GM18951 (cell line): ENCODE data around the gene ZBTB9.
"Not testable (repeated sequence)": the region's sequence is repeated elsewhere in the genome, so short reads cannot be mapped to it uniquely, and the experiment has no call there.

Experiments used
- POLR2A ChIP-seq: IDR thresholded peaks from 4 replicates; pipeline ENCODE4 v1.6.1; 2011; ENCODE audit warnings: mild to moderate bottlenecking; ENCODE audit not compliant: insufficient read length, insufficient read depth; ENCODE audit errors: extremely low read depth
- in situ Hi-C: fragments of 300-500 bp; cut with MboI; formaldehyde crosslinking; loops from one replicate; pipeline ENCODE4 v1.12.0; 2022; ENCODE audit warnings: low sequenced_read_pairs, mixed read lengths, inconsistent platforms; ENCODE audit not compliant: unreplicated experiment

Gene ZBTB9

GRCh38 chr6:33483678-33484077 lies 29.3 kb downstream of the ZBTB9 start:
- in situ Hi-C loops: no loop called here
- no peak for TF ChIP-seq POLR2A

DNA sequence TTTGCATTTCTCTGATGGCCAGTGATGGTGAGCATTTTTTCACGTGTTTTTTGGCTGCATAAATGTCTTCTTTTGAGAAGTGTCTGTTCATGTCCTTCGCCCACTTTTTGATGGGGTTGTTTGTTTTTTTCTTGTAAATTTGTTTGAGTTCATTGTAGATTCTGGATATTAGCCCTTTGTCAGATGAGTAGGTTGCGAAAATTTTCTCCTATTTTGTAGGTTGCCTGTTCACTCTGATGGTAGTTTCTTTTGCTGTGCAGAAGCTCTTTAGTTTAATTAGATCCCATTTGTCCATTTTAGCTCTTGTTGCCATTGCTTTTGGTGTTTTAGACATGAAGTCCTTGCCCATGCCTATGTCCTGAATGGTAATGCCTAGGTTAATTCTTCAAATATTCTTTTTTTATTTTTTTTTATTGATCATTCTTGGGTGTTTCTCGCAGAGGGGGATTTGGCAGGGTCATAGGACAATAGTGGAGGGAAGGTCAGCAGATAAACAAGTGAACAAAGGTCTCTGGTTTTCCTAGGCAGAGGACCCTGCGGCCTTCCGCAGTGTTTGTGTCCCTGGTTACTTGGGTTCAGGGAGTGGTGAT lies 30.4 kb downstream of the ZBTB9 start:
- in situ Hi-C loops: not testable (repeated sequence)

DNA sequence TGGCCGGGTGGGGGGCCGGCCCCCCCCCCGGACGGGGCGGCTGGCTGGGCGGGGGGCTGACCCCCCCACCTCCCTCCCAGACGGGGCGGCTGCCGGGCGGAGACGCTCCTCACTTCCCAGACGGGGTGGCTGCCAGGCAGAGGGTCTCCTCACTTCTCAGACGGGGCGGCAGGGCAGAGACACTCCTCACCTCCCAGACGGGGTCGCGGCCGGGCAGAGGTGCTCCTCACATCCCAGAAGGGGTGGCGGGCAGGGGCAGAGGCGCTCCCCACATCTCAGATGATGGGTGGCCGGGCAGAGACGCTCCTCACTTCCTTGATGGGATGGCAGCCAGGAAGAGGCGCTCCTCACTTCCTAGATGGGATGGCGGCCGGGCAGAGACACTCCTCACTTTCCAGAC lies 31.3 kb downstream of the ZBTB9 start:
- in situ Hi-C loops: not testable (repeated sequence)

DNA sequence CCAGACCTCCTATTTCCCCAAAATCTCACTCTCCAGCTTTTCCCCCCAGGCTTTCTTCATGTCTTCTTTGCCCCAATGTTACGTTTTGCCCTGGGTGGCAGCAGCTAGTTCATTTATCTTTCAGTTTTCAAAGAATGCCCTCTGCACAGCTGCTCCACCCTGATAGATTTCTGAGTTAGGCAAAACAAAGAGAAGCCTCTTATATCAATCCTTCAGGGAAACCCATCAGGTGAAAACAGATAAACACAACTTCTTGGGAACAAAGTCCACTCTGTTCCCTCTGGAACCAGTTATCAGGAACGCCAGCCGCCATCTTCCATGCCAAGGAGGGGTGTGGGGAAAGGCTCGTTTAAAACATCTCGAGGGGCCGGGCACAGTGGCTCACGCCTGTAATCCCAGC lies 34.0 kb downstream of the ZBTB9 start:
- TF ChIP-seq POLR2A: no peak
- in situ Hi-C loops: no loop called here

DNA sequence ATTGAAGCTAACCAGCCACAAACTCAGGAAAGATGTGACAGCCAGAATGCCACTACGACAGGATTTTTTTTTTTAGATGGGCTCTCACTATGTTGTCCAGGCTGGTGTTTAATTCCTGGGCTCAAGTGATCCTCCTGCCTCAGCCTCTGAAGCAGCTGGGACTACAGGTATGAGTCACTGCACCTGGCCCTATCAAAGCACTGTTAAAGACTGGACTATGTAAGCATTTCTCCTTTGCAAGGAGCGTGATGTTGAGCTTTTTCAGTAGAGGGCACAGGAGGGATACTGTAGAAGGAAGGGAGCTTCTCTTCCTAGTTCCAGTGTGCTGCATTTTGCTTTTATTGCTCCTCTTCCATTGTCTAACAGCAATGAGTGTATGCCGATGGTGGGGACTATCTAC lies 35.8 kb downstream of the ZBTB9 start:
- TF ChIP-seq POLR2A: no peak
- in situ Hi-C loops: no loop called here

GRCh38 chr6:33490621-33491020 lies 36.2 kb downstream of the ZBTB9 start:
- no peak for TF ChIP-seq POLR2A
- in situ Hi-C loops: no loop called here

DNA sequence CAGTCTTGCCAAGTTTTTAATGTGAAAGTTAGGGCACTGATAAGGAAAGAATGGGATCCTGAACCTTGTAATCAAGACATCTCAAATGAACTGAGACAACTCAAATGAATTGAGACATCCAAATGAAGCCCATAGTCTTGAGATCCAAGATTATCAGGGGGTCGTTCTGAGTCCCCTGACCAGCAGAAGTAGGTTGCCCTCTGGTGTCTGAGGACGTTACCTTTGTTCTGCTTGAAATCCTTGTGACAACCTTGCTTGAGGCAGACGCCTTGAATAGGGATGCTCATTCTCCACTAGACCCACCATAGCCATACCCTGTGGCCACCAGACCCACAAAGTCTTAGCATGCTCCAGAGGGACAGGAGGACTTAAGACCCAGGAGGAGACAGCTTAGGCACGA lies 37.7 kb downstream of the ZBTB9 start:
- no peak for TF ChIP-seq POLR2A
- in situ Hi-C loops: no loop called here

GRCh38 chr6:33497157-33497556 lies 42.8 kb downstream of the ZBTB9 start:
- in situ Hi-C loops: no loop called here
- TF ChIP-seq POLR2A: no peak

- in situ Hi-C loops: no loop called here
- no peak for TF ChIP-seq POLR2A
These were observed 48.1 kb downstream of the ZBTB9 start for GRCh38 chr6:33502486-33502885.

DNA sequence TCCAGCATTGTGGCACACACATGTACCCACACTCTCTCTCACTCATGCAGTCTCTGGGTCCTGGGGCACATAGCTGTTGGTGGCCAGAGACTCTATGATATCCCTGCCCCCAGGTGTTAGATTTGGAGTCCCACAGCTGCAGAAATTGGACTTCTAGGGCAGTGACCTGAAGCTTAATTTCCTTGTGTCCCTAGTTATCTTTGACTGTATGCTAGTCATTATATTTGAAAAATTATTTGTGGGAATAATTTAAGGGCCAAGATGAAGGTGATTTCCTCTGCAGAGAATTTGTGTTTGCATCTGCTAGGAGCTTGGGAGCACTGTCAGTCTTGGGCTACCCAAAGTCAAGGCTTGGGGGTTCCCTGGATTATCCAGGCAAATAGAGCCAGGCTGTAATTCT lies 50.1 kb downstream of the ZBTB9 start:
- no peak for TF ChIP-seq POLR2A
- in situ Hi-C loops: no loop called here

- no peak for TF ChIP-seq POLR2A
These were observed 51.4 kb downstream of the ZBTB9 start for GRCh38 chr6:33505548-33506370.

More at GRCh38 chr6:33505548-33506370, 51.4 kb downstream of the ZBTB9 start:
- in situ Hi-C loops: no loop called here
